IPS-15b (cell line): ENCODE data around the gene ACSS3.
"Not testable (repeated sequence)": the region's sequence is repeated elsewhere in the genome, so short reads cannot be mapped to it uniquely, and the experiment has no call there.

Source experiments
- H3K27me3 ChIP-seq: one replicate; pipeline ENCODE4 v1.6.1; 2013; ENCODE audit warnings: low read length; ENCODE audit not compliant: control insufficient read depth, insufficient read depth
- H3K36me3 ChIP-seq: one replicate; pipeline ENCODE4 v1.6.1; 2013; ENCODE audit warnings: low read length; ENCODE audit not compliant: control insufficient read depth, insufficient read depth
- H3K4me1 ChIP-seq: one replicate; pipeline ENCODE4 v1.6.1; 2013; ENCODE audit warnings: mild to moderate bottlenecking, low read length; ENCODE audit not compliant: control insufficient read depth, insufficient read depth
- H3K4me3 ChIP-seq: one replicate; pipeline ENCODE4 v1.5.1; 2013; ENCODE audit warnings: low read depth, low read length
- H3K9ac ChIP-seq: one replicate; pipeline ENCODE4 v1.6.1; 2013; ENCODE audit warnings: low read depth, mild to moderate bottlenecking, low read length
- H3K9me3 ChIP-seq: one replicate; pipeline ENCODE4 v1.6.1; 2013; ENCODE audit warnings: mild to moderate bottlenecking, low read length; ENCODE audit not compliant: control insufficient read depth, insufficient read depth

The ACSS3 gene

DNA sequence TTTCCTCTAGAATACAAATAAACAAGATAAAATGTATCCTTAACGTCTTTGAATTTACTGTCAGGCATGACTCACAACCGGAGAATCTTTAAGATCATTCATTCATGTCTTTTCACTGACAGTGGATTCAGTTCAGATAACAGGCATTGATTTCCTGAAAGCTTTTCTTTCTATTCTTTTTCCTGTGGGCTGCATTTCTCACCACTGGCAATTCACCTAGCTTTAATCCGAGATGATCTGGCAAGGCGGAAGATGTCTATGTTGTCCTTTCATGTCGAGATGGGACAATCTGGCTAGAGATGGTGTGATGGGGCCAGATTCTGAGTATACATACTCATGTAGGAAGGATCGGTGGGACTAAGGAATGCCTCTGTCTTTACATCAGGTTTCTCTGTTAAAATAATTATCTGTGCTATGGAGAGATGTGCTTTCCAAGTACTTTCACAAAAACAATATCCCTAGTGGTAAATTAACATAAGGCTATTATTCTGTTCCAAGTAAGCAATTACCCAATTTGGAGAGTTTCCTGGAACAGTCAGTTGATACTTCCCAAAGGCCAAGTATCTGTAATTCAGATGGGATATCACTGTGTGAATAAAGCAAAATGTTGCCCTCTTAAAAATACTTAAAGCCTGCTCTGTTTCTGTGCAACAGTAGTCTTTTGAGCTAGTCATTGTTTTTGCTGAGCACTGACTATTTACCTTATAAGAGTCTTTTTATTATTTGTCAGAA, 17.8 kb downstream of the ACSS3 start:
- Histone ChIP-seq H3K9ac (no peak overlapping the region), H3K4me1 (peaks cover 6% of the 10 kb centered on the region), H3K9me3 (no peaks in the 10 kb centered on the region), H3K4me3 (no peak overlapping the region), H3K36me3 (no peaks in the 10 kb centered on the region), H3K27me3 (no peaks in the 10 kb centered on the region)

DNA sequence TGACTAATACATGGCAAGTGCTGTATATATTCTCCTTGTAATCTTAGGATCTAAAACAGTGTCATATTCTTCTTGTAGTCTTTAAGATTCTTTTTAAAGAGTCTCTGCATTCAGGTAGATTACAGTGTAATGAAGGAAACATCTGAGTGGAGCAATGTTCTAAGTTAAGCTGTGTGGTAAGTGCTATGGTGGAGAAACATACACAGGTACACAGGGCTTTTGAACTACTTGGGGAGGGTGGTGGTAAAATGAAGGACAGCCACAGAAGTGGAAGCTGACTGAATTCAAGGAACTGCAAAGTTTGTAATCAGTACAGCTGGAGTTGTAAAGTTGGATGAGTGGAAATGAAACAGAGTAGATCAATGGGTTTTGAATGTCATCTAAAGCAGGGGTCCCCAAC, 27.8 kb downstream of the ACSS3 start:
- no peak overlapping the region for H3K9ac ChIP-seq
- H3K4me1 ChIP-seq, result peaks cover 3% of the 10 kb centered on the region
- no peak overlapping the region for H3K4me3 ChIP-seq
- H3K36me3 ChIP-seq, result no peaks in the 10 kb centered on the region
- no peaks in the 10 kb centered on the region for H3K27me3 ChIP-seq
- no peaks in the 10 kb centered on the region for H3K9me3 ChIP-seq

DNA sequence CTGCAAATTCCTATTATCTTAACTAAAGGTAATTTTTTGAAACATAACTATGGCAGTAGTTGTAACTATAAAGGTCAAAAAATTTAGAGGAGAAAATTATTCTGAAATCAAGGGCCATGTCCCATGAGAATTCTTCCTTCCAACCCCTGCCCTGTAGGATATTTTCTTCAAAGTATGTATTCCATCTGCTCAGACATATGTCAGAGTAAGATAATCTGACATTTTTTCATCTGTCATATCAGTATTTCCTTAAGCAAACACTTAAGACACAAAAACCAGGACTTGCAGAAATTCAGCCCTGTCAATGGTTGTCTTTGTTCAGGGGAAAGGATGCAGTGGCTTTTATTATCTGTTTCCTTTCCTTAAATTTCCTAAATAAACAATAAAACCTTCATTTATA, 36.3 kb downstream of the ACSS3 start:
- H3K36me3 ChIP-seq, result no peaks in the 10 kb centered on the region
- no peaks in the 10 kb centered on the region for H3K27me3 ChIP-seq
- no peak overlapping the region for H3K4me3 ChIP-seq
- H3K4me1 ChIP-seq, result no peaks in the 10 kb centered on the region
- H3K9me3 ChIP-seq, result no peaks in the 10 kb centered on the region
- H3K9ac ChIP-seq, result no peak overlapping the region

DNA sequence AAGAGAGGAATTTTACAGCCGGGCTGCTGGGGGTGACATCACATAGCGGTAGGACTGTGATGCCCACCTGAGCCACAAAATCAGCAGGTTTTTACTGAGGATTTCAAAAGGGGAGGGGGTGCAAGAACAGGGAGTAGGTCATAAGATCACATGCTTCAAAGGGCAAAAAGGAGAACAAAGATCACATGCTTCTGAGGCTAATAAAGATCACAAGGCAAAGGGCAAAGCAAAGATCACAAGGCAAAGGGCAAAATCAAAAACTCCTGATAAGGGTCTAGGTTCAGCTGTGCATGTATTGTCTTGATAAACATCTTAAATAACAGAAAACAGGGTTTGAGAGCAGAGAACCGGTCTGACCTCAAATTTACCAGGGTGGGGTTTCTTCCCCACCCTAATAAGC, 41.2 kb downstream of the ACSS3 start:
- not testable (repeated sequence) for H3K9ac ChIP-seq, H3K36me3 ChIP-seq, H3K4me3 ChIP-seq, H3K4me1 ChIP-seq, H3K9me3 ChIP-seq, H3K27me3 ChIP-seq

DNA sequence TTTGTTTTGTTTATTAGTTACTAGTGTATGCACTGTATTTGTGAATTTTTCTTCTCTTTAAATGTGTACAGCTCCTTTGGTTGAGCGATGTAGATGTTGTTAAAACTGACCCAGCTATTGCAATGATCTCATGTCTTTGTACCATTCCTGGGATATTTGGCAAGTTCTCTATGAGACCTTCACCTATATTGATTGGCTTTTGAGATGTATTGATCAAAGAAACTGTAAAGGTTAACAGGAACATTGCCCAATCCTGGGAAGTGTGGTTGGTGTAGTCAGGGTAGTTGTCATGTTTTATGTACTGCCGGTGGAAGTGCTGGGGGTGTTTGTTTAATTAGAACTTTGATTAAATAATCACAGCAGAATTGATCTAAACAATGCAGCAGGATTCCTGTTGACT, 43.1 kb downstream of the ACSS3 start:
- H3K9me3 ChIP-seq, result no peaks in the 10 kb centered on the region
- H3K36me3 ChIP-seq, result no peaks in the 10 kb centered on the region
- H3K9ac ChIP-seq, result no peak overlapping the region
- no peak overlapping the region for H3K4me3 ChIP-seq
- no peaks in the 10 kb centered on the region for H3K4me1 ChIP-seq
- no peaks in the 10 kb centered on the region for H3K27me3 ChIP-seq

DNA sequence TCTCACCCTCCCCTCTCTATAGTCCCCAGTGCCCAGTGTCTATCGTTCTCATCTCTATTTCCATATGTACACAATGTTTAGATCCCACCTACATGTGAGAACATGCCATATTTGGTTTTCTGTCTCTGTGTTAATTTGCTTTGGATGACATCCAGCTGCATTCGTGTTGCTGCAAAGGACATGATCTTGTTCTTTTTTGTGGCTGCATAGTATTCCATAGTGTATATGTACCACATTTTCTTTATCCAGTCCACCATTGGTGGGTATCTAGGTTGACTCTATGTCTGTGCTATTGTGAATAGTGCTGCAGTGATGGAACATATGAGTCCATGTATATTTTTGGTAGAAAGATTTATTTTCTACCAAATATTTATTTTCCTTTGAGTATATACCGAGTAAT, 45.7 kb downstream of the ACSS3 start:
- no peaks in the 10 kb centered on the region for H3K27me3 ChIP-seq
- no peaks in the 10 kb centered on the region for H3K4me1 ChIP-seq
- H3K36me3 ChIP-seq, result no peaks in the 10 kb centered on the region
- H3K9me3 ChIP-seq, result no peaks in the 10 kb centered on the region
- no peak overlapping the region for H3K4me3 ChIP-seq
- no peak overlapping the region for H3K9ac ChIP-seq

DNA sequence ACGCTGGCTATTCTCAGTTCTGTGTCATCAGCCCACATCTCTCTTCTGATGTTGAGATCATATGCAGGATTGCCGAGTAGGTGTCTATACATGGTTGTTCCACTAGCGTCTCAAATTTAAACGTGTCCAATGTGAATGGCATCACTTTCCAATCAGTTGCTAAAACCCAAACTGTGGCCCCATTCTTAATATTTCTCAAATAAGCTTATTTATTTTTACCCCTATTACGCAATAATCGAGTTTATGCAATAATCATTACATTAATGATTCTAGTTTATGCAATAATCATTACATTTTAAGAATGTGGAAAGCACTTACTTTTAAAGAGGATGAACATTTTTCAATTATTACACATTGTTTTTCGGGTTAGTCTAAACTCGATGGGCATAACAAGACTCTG, 47.8 kb downstream of the ACSS3 start:
- no peak overlapping the region for H3K4me3 ChIP-seq
- H3K27me3 ChIP-seq, result no peaks in the 10 kb centered on the region
- no peaks in the 10 kb centered on the region for H3K9me3 ChIP-seq
- H3K4me1 ChIP-seq, result no peaks in the 10 kb centered on the region
- no peaks in the 10 kb centered on the region for H3K36me3 ChIP-seq
- H3K9ac ChIP-seq, result no peak overlapping the region

DNA sequence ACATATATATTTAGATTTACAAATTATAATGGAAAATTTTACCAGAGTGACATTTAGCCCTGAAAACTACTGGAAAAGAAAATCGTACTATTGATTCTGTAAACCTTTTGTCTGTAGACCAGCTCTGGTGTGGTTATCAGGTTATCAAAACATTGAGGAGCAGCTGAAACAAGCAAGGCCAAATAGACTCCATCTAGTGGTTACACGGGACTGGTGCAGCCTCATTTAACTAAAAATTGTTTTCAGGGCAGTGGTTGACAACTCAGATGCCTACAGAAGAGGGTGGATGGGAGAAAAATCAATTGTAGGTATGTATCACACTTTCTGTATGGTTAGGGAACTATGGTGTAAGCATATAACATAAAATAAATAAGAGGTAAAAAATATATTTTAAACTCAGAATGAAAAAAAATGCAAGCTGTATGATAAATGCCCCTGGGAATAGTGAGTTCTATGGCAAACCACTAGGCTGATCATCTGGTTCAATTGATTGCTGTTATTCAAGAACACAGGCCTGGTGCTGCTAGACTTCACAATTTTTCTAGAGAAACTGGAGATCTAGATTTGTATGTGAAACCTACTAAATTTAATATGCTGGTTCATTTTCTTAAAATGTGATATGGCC, 51.2 kb downstream of the ACSS3 start:
- Histone ChIP-seq H3K4me3 (no peak overlapping the region), H3K36me3 (no peaks in the 10 kb centered on the region), H3K4me1 (no peaks in the 10 kb centered on the region), H3K9me3 (no peaks in the 10 kb centered on the region), H3K27me3 (no peaks in the 10 kb centered on the region), H3K9ac (no peak overlapping the region)

DNA sequence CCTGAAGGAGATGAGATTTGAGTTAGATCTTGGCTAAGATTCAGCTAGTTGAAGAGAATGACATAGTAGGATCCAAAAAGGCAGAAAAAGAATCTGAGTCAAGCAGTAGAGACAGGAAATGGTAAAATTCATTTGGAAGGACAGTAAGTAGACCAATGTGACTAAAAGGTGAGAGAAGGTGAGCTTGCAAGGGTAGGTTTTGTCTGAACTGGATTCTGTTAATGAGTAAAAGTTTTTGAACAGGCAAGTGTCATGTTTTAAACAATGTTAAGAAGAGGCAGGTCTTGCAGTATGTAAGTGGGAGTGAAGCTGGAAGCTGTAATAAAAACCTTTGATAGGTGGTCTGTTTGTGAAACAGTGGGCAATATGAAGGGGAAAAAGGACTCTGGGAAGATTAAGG, 58.6 kb downstream of the ACSS3 start:
- Histone ChIP-seq H3K9me3 (no peaks in the 10 kb centered on the region), H3K4me3 (no peak overlapping the region), H3K36me3 (no peaks in the 10 kb centered on the region), H3K27me3 (no peaks in the 10 kb centered on the region), H3K4me1 (no peaks in the 10 kb centered on the region), H3K9ac (no peak overlapping the region)

DNA sequence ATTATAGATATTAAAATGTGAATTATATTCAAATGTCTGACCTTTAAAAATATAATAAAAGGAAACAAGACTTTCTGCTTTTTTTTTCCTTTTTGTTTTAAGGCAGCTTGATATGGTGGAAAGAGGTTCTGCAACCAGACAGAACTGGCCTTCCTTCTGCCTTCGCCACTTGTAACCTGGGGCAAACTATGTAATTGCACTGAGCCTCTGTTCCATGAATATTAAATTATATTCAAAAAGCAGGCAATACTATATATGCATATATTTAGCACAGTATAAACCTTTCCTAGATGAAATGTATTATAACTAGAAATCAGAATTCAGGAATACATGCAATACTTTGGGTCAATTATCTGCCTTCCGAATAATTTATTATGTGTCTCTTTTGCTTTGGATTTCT, 59.9 kb downstream of the ACSS3 start:
- H3K9me3 ChIP-seq, result no peaks in the 10 kb centered on the region
- no peaks in the 10 kb centered on the region for H3K27me3 ChIP-seq
- no peaks in the 10 kb centered on the region for H3K36me3 ChIP-seq
- no peak overlapping the region for H3K4me3 ChIP-seq
- no peaks in the 10 kb centered on the region for H3K4me1 ChIP-seq
- H3K9ac ChIP-seq, result no peak overlapping the region

DNA sequence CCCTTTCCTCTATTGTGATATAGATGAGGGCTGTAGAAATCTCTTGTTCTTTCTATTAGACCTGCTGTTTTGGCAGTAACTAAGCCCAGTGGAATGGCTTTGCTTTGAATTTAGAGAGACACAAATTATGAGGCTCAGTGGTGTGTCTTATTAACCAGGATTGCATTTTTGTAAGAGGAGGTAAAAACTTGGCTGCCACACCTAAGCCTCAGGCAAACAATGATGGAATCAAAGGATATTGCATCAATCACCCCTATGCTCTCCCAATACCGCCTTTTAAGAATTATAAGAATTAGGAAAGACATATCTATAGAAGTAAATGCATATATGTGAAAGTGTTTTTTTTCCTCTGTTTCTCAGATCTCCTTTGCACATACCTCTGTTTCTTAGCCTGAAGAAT, 63.3 kb downstream of the ACSS3 start:
- no peak overlapping the region for H3K4me3 ChIP-seq
- H3K9me3 ChIP-seq, result no peaks in the 10 kb centered on the region
- H3K36me3 ChIP-seq, result no peaks in the 10 kb centered on the region
- H3K27me3 ChIP-seq, result no peaks in the 10 kb centered on the region
- no peaks in the 10 kb centered on the region for H3K4me1 ChIP-seq
- no peak overlapping the region for H3K9ac ChIP-seq

DNA sequence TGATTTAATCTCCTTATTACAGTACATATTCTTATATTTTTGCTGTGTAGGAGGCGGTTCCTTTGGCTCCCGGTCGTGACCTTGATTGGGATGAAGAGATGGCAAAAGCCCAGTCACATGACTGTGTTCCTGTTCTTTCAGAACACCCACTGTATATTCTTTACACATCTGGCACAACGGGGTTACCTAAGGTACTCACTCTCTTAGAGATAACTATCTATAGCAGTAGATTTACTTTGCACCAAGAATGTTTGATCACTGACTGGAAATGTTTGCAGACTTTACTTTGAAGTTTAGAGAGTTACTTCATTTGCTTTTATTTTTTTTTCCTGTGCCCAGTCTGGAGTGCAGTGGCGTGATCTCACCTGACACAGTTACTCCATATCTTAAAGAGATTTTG, 65.2 kb downstream of the ACSS3 start:
- H3K4me3 ChIP-seq, result no peak overlapping the region
- H3K27me3 ChIP-seq, result no peaks in the 10 kb centered on the region
- H3K9me3 ChIP-seq, result no peaks in the 10 kb centered on the region
- no peaks in the 10 kb centered on the region for H3K4me1 ChIP-seq
- no peak overlapping the region for H3K9ac ChIP-seq
- no peaks in the 10 kb centered on the region for H3K36me3 ChIP-seq
